NCI-H2081 treated with DMSO at 0.1 percent for 48 hours (cell line): ENCODE results near the gene OXSR1.
"Not testable (repeated sequence)": the region's sequence is repeated elsewhere in the genome, so short reads cannot be mapped to it uniquely, and the experiment has no call there.

Experiments used
- DNase-seq: peaks from one replicate; lab custom pipeline; 2025; lab: John Stamatoyannopoulos, UW

The OXSR1 gene

DNA sequence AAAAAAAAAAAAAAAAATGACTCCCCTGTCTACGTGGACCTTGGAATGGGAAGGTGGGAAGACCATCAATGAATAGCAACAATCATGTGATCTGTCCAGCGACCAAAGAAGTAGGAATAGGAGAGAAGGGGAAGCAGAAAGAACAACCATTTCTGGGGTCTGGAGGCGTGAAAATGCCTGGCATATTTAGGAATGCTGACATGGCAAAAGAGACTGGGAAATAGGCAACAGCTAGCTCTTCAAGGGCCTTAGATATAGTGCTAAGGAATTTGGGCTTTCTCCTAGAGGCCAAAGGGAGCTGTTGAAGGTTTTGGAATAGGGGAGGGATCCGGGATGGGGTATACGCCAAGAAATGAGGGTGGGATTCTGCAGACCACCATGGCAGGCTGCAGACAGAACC is 106.2 kb downstream of the OXSR1 start:
- DNase-seq = no peak

DNA sequence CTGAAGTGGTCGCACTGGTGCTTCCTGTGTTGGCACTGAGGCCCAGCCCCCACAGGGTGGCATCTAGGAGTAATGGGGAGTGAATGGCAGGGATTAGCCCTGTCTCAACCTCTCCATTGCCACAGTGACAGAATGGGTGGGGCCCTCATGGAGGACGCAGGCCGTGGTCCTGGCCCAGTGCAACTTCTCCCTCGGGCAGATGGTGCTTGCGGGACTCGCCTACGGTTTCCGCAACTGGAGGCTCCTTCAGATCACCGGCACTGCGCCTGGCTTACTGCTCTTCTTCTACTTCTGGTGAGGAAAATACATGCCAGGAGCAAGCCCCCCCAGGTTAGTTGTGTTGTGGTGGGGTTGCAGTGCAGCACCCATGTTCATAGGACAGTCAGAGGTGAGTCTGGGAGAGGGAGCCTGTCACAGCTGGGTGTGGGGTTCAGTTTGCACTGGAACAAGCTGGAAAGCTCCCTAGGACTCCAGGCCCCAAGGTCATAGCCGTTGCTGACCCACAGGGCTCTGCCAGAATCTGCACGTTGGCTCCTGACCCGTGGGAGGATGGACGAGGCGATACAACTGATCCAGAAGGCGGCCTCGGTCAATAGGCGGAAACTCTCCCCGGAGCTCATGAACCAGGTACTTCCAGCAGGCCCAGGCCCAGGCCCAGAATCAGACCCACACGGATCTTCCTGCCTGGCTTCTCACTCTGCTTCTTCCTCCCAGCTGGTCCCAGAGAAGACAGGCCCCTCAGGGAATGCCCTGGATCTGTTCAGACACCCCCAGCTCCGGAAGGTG is 109.7 kb downstream of the OXSR1 start:
- no peak for DNase-seq

- no peak for DNase-seq
Measured at GRCh38 chr3:38275658-38276057, 110.3 kb downstream of the OXSR1 start.

GRCh38 chr3:38276081-38276916 is 111.0 kb downstream of the OXSR1 start:
- no peak for DNase-seq

DNA sequence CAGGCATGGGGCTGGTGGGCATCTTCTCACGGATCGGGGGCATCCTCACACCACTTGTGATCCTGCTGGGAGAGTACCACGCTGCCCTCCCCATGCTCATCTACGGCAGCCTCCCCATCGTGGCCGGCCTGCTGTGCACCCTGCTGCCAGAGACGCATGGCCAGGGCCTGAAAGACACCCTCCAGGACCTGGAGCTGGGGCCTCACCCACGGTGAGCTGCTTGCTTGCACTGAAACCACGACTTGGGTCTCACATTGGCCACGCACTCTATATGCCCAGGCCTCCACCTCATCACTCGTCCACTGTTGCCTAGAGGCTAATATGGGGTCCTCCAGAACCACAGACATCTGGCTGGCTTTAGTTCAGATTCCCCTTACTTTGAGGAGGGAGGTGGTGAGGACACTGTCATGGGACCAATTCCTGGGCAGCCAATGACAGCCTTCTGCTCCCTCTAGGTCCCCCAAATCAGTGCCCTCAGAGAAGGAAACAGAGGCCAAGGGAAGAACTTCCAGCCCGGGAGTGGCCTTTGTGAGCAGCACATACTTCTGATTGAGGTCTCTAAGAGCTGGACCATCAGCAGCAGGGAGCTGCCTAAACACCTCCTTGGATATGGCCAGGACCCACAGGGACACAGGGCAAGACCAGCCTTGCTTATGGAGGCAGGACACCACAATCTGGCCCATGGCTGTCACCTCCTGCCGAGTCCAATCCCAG is 111.7 kb downstream of the OXSR1 start:
- no peak for DNase-seq

GRCh38 chr3:38278841-38279240 is 113.5 kb downstream of the OXSR1 start:
- no peak for DNase-seq

GRCh38 chr3:38281895-38282686 is 116.8 kb downstream of the OXSR1 start, which contains the start of gene SLC22A14:
Gene SLC22A14 (plus strand): TSS chr3:38282294. CDS start chr3:38306027, 23,733 bp downstream.
- no peak for DNase-seq

- no peak for DNase-seq
Measured at GRCh38 chr3:38283810-38284755, 118.7 kb downstream of the OXSR1 start.

DNA sequence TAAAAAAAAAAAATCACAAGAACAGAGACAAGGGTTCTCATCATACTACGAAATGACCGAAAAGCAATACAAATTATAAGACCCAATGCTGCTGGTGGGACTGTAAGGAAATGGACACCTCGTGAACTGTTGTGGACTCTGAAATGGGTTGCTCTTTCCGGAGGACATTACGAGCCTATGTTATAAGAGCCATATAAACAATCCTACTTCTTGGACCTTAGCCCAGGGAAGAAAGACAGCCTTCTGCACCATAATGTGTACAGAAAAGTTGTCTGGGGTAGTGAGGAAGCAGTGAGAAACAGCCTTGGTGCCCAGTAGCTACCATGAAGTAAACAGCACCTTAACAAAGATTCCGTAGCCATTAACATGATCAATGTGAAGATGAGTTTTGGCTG is 119.4 kb downstream of the OXSR1 start:
- DNase-seq = no peak

DNA sequence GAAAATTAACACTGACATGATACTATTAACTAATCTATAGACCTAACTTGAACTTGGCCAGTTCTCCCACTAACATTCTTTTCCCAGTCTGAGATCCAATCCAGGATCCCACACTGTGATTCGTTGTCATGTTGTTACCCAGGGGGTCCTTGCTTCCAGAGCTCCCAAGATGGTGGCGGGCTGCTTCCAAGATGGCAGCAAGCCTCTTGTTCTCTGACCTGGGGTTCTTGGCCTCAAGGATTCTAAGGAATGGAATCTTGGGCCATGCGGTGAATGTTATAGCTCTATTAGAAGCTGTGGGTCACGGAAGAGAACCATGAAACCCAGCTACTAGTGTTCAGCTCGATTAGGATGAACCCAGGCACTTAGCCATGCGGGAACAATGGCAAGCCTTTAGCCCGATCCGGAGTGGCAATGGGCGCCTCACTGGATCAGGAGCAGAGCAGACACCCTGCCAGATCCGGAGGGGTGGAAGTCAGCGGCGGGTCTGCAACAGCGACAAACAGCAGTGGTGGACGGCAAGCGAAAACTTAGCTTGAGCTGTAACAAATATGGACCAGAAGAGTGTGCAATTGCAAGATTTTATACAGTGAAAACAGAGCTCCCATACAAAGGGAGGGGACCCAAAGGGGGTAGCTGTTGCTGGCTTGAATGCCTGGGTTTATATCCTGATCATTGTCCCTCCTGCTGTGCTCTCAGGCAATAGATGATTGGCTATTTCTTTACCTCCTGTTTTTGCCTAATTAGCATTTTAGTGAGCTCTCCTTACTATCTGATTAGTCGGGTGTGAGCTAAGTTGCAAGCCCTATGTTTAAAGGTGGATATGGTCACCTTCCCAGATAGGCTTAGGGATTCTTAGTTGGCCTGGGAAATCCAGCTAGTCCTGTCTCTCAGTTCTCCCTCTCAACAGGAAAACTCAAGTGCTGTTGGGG is 124.2 kb downstream of the OXSR1 start:
- not testable (repeated sequence) for DNase-seq

- not testable (repeated sequence) for DNase-seq
Measured at GRCh38 chr3:38297053-38297452, 131.7 kb downstream of the OXSR1 start.

DNA sequence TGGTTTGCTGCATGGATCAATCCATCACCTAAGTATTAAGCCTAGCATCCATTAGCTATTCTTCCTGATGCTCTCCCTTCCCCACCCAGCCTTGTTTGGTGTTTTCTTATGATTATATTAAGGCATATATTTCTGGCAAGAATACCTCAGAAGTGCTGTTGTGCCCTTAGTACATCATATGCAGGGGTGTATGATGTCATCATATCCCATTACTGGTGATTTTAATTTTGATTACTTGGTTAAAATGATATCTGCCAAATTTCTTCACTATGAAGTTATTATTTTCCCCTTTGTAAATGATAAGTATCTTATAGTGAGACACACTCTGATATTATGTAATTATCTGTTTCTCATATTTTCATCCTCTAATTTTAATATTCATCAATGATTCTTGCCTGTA is 132.2 kb downstream of the OXSR1 start:
- no peak for DNase-seq

- DNase-seq = no peak
Measured at GRCh38 chr3:38297947-38298711, 132.8 kb downstream of the OXSR1 start.
